HL-60 (cell line): ENCODE results near the gene HHAT.

Experiments used
- POLR2AphosphoS5 ChIP-seq: IDR thresholded peaks from 2 replicates; pipeline ENCODE4 v1.6.1; 2012; ENCODE audit warnings: low read depth
- REST ChIP-seq: IDR thresholded peaks from 2 replicates; pipeline ENCODE4 v1.6.1; 2012; ENCODE audit warnings: low read depth; ENCODE audit not compliant: insufficient replicate concordance
- SPI1 ChIP-seq: IDR thresholded peaks from 2 replicates; pipeline ENCODE4 v1.6.1; 2012; ENCODE audit warnings: low read depth, mild to moderate bottlenecking, borderline replicate concordance
- TF ChIP-seq, protein P1 (sequence below): IDR thresholded peaks from one replicate; pipeline ENCODE4 v1.5.1; 2011; ENCODE audit warnings: low read length, control low read depth, inconsistent platforms; ENCODE audit not compliant: insufficient read depth

GRCh38 chr1:210328032-210328745 is 513 bp upstream of the HHAT start:
- TF ChIP-seq, protein P1, sequence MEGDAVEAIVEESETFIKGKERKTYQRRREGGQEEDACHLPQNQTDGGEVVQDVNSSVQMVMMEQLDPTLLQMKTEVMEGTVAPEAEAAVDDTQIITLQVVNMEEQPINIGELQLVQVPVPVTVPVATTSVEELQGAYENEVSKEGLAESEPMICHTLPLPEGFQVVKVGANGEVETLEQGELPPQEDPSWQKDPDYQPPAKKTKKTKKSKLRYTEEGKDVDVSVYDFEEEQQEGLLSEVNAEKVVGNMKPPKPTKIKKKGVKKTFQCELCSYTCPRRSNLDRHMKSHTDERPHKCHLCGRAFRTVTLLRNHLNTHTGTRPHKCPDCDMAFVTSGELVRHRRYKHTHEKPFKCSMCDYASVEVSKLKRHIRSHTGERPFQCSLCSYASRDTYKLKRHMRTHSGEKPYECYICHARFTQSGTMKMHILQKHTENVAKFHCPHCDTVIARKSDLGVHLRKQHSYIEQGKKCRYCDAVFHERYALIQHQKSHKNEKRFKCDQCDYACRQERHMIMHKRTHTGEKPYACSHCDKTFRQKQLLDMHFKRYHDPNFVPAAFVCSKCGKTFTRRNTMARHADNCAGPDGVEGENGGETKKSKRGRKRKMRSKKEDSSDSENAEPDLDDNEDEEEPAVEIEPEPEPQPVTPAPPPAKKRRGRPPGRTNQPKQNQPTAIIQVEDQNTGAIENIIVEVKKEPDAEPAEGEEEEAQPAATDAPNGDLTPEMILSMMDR = no peak
- no peak for TF ChIP-seq REST
- no peak for TF ChIP-seq SPI1
- TF ChIP-seq POLR2AphosphoS5 = no peak
